Motor neuron (in vitro differentiated cells): ENCODE measurements around the gene ZNF792. TPM values are rescaled to one million over a fixed set of nuclear protein-coding genes. Genes with fewer than 3 reads are reported as not detected.
"Not testable (repeated sequence)": the region's sequence is repeated elsewhere in the genome, so short reads cannot be mapped to it uniquely, and the experiment has no call there.

Experiments
- ATAC-seq, 8 experiments: fragments of 200-7000 bp; cut with Tn5 transposase; replicated peaks in 6 of 8; 2 replicates each; pipeline ENCODE4 v1.8.0; 2021; ENCODE audit warnings: mild to moderate bottlenecking in 8 of 8, moderate library complexity in 8 of 8
- H3K27ac ChIP-seq, 2 donors: fragments of 250-450 bp; sonication (Bioruptor Pico); 2 replicates each; pipeline ENCODE4 v1.9.0; 2021; ENCODE audit warnings: antibody characterized with exemption in 2 of 2, mild to moderate bottlenecking in 2 of 2, moderate library complexity in 1 of 2
- H3K4me1 ChIP-seq, 2 donors: fragments of 250-450 bp; sonication (Bioruptor Pico); replicated peaks in 1 of 2; 2 replicates each; pipeline ENCODE4 v1.6.1; 2021; ENCODE audit warnings: antibody characterized with exemption in 2 of 2, mild to moderate bottlenecking in 2 of 2, moderate library complexity in 1 of 2
- H3K4me3 ChIP-seq, 5 donors: fragments of 250-450 bp; sonication (Bioruptor Pico); 2 replicates each; pipeline ENCODE4 v1.9.0; 2021; ENCODE audit warnings: antibody characterized with exemption in 5 of 5, mild to moderate bottlenecking in 5 of 5, moderate library complexity in 4 of 5
- WGBS, 10 experiments: fragments of 450-650 bp; shearing (Covaris generic); methylation state at CpG; one replicate each; pipeline ENCODE4 v1.0.0; 2022; 5-methylcytosine and 5-hydroxymethylcytosine counted together
- in situ Hi-C, 9 experiments: fragments of 400-800 bp; cut with MboI; loops; one replicate each; pipeline ENCODE4 v1.15.0; 2021; ENCODE audit warnings: low sequenced_read_pairs in 9 of 9, low pct_unique_long_range_greater_than_20kb in 2 of 9; ENCODE audit not compliant: unreplicated experiment in 9 of 9
- total RNA-seq, 8 experiments: library from RNA; unstranded; fragments of 300-600 nt; gene quantifications; 2 replicates each; pipeline versions ENCODE4 v1.2.3 to v1.2.4, GENCODE V29; 2022

ZNF792 gene
- total RNA-seq, 8 experiments from 2014 or later, result 2.4 to 5.2 (median 4.2) TPM

- in situ Hi-C loops, result no loop called here
- ATAC-seq, result peak in 1 of 8 experiments; percentile 74
These were observed 30.9 kb upstream of the ZNF792 start for GRCh38 chr19:34994643-34995541.

GRCh38 chr19:34994286-34994642 is 30.2 kb upstream of the ZNF792 start:
- no peak overlapping the region for H3K4me3 ChIP-seq
- in situ Hi-C loops, result no loop called here
- ATAC-seq, result no peak
- no peak overlapping the region for H3K27ac ChIP-seq
- peaks cover 5% of the 10 kb centered on the region in 2 donors for H3K4me1 ChIP-seq
- WGBS, 10 experiments, result 20 to 100% (median 90%) methylated on average over 1 to 2 of the region's 9 CpGs; no CpG with 5 or more reads in 7 of the 10 experiments

More at GRCh38 chr19:34994643-34995541, 30.9 kb upstream of the ZNF792 start:
- Histone ChIP-seq H3K27ac (no peak overlapping the region), H3K4me1 (peaks cover 5 to 8% of the 10 kb centered on the region in 2 donors), H3K4me3 (no peak overlapping the region)
- 40 to 100% (median 88%) methylated on average over 1 to 12 of the region's 17 CpGs; no CpG with 5 or more reads in 2 of the 10 experiments for WGBS, 10 experiments

- H3K4me3 ChIP-seq, H3K4me1 ChIP-seq, in situ Hi-C loops, ATAC-seq, H3K27ac ChIP-seq: not testable (repeated sequence)
- WGBS, 10 experiments, result 80 to 100% (median 94%) methylated on average over 1 to 5 of the region's 7 CpGs; no CpG with 5 or more reads in 2 of the 10 experiments
These were observed 28.6 kb upstream of the ZNF792 start for GRCh38 chr19:34992582-34992981.

- 35 to 89% (median 72%) methylated on average over 1 to 7 of the region's 8 CpGs for WGBS, 10 experiments
- no peaks in the 10 kb centered on the region for H3K4me1 ChIP-seq
- in situ Hi-C loops, result no loop called here
These were observed 27.7 kb upstream of the ZNF792 start for GRCh38 chr19:34991542-34992333.

GRCh38 chr19:34990578-34991192 is 26.7 kb upstream of the ZNF792 start:
- in situ Hi-C loops, result no loop called here
- 20 to 100% (median 79%) methylated on average over 1 to 13 of the region's 13 CpGs; no CpG with 5 or more reads in 2 of the 10 experiments for WGBS, 10 experiments
- Histone ChIP-seq H3K27ac (no peak overlapping the region), H3K4me3 (no peak overlapping the region), H3K4me1 (no peaks in the 10 kb centered on the region)
- no peak for ATAC-seq

More at GRCh38 chr19:34991542-34992333, 27.7 kb upstream of the ZNF792 start:
- no peak for ATAC-seq
- no peak overlapping the region for H3K27ac ChIP-seq
- H3K4me3 ChIP-seq, result no peak overlapping the region

GRCh38 chr19:34989298-34989697 is 25.3 kb upstream of the ZNF792 start:
- Histone ChIP-seq H3K27ac (no peak overlapping the region), H3K4me3 (no peak overlapping the region), H3K4me1 (no peaks in the 10 kb centered on the region)
- ATAC-seq, result no peak
- in situ Hi-C loops, result no loop called here
- 19 to 87% (median 60%) methylated on average over 1 to 6 of the region's 6 CpGs; no CpG with 5 or more reads in 3 of the 10 experiments for WGBS, 10 experiments

GRCh38 chr19:34988119-34988518 is 24.1 kb upstream of the ZNF792 start:
- no peak overlapping the region for H3K27ac ChIP-seq
- WGBS, 10 experiments, result 100% methylated on average over 1 of the region's 1 CpG; no CpG with 5 or more reads in 5 of the 10 experiments
- H3K4me1 ChIP-seq, result no peaks in the 10 kb centered on the region
- in situ Hi-C loops, result no loop called here
- no peak for ATAC-seq
- no peak overlapping the region for H3K4me3 ChIP-seq

GRCh38 chr19:34985249-34986022 is 21.4 kb upstream of the ZNF792 start:
- H3K27ac ChIP-seq, result no peak overlapping the region
- no peak overlapping the region for H3K4me3 ChIP-seq
- ATAC-seq, result peak in 4 of 8 experiments; percentile 41 to 93 (median 88)
- 3 to 90% (median 27%) methylated on average over 1 to 7 of the region's 7 CpGs for WGBS, 10 experiments
- in situ Hi-C loops, result no loop called here
- H3K4me1 ChIP-seq, result no peaks in the 10 kb centered on the region

GRCh38 chr19:34984287-34984686 is 20.3 kb upstream of the ZNF792 start:
- Histone ChIP-seq H3K4me3 (no peak overlapping the region), H3K4me1 (no peaks in the 10 kb centered on the region), H3K27ac (no peak overlapping the region)
- no peak for ATAC-seq
- 22 to 100% (median 87%) methylated on average over 1 to 3 of the region's 3 CpGs; no CpG with 5 or more reads in 2 of the 10 experiments for WGBS, 10 experiments
- in situ Hi-C loops, result no loop called here

GRCh38 chr19:34983786-34984185 is 19.8 kb upstream of the ZNF792 start:
- Histone ChIP-seq H3K4me3 (no peak overlapping the region), H3K27ac (no peak overlapping the region), H3K4me1 (no peaks in the 10 kb centered on the region)
- no peak for ATAC-seq
- WGBS, 10 experiments, result 13 to 100% (median 90%) methylated on average over 2 to 4 of the region's 4 CpGs; no CpG with 5 or more reads in 1 of the 10 experiments
- in situ Hi-C loops, result no loop called here

GRCh38 chr19:34982275-34982674 is 18.2 kb upstream of the ZNF792 start:
- no peak for ATAC-seq
- no peak overlapping the region for H3K27ac ChIP-seq
- in situ Hi-C loops, result no loop called here
- H3K4me1 ChIP-seq, result no peaks in the 10 kb centered on the region
- 33 to 90% (median 71%) methylated on average over 1 to 5 of the region's 5 CpGs; no CpG with 5 or more reads in 1 of the 10 experiments for WGBS, 10 experiments
- no peak overlapping the region for H3K4me3 ChIP-seq
